ENCODE results near the gene PPFIA4.

PPFIA4 gene

DNA sequence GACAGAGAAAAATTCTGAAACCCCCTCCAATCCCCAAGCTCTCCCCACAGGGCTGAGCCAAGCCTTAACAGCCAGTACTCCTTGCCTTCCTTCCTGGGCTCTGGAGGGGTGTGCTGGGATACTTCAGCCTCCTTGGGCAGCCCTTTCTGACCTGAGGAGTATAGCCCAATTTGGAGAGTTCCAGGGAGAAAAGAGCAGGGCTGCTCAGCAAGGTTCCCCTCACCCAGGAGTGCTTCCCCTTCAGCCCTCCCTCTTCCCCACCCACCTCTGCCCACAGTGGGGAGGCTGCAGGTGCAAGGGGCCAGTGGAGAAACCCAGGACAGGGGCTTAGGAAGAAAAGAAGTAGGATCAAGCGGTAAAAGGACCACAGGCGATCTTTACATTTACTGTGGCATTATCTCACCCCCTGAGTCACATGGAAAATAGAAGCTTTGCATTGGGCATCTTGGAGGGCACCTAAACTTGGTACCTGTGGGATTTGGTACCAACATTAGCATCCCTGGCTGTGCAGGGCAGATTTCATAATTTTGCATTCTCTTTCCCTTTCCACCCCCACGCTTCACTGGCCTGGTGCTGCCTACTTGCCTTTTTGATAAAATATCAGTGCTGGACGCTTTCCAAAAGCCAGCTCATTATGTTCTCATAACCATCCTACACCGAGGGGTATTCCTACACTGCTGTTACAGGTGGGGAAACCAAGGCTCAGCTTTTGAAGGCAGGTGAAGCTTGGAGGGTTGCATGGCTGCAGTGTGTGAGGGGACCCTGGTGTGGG, 98.4 kb downstream of the PPFIA4 start:
- TF ChIP-seq, protein P1, sequence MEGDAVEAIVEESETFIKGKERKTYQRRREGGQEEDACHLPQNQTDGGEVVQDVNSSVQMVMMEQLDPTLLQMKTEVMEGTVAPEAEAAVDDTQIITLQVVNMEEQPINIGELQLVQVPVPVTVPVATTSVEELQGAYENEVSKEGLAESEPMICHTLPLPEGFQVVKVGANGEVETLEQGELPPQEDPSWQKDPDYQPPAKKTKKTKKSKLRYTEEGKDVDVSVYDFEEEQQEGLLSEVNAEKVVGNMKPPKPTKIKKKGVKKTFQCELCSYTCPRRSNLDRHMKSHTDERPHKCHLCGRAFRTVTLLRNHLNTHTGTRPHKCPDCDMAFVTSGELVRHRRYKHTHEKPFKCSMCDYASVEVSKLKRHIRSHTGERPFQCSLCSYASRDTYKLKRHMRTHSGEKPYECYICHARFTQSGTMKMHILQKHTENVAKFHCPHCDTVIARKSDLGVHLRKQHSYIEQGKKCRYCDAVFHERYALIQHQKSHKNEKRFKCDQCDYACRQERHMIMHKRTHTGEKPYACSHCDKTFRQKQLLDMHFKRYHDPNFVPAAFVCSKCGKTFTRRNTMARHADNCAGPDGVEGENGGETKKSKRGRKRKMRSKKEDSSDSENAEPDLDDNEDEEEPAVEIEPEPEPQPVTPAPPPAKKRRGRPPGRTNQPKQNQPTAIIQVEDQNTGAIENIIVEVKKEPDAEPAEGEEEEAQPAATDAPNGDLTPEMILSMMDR (IDR thresholded peaks at IDR 0.05), result no peak
- Histone ChIP-seq H3K4me3 (no peak overlapping the region), H3K27ac (no peak overlapping the region)
- peak; percentile 40 for DNase-seq (ENCODE audit: low spot score)

DNA sequence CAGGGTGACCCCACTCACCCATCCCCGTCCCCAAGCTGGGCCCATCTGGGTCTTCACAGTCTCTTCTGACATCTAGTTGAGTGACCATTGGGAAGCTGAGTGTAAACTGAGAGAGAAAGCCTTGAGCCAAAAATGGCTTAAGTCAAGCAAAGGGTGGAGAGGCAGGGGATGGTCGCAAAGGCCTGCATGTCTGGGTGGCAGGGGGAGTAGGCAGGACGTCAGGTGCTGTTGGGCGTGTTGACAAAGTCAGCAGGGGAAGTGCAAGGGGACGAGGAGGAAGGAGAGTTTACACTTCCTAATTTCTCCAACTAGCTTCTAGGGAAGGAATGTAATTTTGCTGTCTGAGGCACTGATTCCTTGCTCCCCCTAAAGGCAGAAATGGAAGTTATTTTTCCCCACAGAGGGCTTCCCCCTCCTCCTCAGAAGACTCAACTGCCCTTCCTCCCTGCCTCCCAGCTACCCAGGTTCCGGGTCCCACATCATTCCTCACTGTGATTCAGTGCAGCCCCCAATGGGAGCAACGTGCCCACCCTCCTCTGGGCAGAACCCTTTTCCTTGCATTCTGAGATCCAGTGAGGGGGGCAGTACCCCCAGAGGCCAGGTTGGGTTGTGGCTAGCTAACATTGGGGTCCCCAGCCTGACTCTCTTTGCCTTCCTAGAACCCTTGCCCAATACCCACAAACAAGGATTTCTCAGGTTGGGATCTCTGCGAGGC, 100.0 kb downstream of the PPFIA4 start:
- TF ChIP-seq, protein P1 (IDR thresholded peaks at IDR 0.05), result peak; percentile 20
- Histone ChIP-seq H3K4me3 (peak overlapping the region; percentile 64), H3K27ac (no peak overlapping the region)
- peak; percentile 57 for DNase-seq (ENCODE audit: low spot score)

DNA sequence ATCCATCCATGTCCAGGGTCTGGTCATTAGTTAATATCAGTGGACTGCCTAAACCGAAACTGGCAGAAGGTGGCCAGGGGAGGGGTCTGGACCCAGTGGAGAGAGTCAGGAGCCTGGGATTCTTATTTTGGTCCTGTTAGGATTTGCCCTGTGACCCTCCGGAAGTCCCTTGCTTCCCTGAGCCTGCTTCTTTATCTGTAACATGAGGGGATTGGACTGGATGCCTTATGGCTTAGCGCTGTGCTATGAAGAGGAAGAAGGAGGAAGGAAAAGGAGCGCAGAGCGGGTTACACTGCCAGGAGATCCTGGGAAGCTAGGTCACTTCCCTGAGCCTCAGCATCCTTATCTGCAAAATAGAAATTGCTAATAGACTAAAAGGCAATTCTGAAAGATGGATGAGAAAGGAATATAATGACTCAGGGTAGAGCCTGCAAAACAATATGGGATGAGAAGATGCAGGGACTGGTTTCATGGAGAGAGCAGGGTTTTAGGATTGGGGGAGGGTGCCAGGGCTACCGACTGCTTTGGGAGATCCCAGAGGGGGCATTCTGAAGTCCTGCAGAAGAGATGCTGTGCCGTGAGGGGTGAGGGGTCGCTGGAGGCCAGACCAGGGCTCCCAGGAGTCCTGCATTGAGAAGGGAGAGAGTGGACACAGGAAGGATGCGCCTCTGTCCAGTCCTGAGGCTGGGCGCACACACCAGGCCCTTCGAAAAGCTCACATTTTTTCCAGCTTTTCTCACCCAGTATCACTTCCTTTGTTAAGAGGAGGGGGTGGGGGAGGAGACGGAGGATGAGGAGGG, 100.8 kb downstream of the PPFIA4 start:
- no peak overlapping the region for H3K27ac ChIP-seq
- peak; percentile 43 for DNase-seq (ENCODE audit: low spot score)
- TF ChIP-seq, protein P1 (IDR thresholded peaks at IDR 0.05), result no peak
- H3K4me3 ChIP-seq, result peak overlapping the region; percentile 64

DNA sequence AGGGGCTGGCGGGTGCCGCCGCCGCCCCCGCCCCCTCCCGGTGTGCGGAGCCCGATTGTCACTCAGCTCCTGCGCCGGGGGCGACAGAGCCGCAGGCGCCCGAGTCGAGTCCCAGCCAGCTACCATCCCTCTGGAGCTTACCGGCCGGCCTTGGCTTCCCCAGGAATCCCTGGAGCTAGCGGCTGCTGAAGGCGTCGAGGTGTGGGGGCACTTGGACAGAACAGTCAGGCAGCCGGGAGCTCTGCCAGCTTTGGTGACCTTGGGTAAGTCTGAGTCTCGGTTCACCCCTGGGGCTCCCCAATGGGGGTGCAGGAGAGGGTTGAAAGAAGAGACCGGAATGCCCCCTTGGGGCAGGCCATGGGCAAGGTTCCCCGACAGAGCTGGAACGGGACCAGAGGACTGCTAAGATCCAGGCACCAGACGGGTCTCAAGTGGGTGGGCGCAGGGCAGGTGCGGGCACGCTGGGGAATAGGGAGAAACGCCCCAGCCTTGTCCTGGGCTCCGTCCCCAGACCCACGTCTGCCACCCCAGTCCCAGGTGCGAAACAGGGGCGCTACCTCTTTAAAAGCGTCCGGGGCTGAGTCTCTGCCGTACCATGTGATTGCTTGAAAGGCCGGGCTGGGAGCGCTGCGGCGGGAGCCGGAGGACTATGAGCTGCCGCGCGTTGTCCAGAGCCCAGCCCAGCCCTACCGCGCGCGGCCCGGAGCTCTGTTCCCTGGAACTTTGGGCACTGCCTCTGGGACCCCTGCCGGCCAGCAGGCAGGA, 101.6 kb downstream of the PPFIA4 start, which contains the start of gene ADORA1:
Gene ADORA1 (plus strand): TSS at position 61 of the 765 bp plus-strand sequence. CDS start 1,116 bp downstream, outside the sequence.
- TF ChIP-seq, protein P1 (IDR thresholded peaks at IDR 0.05), result no peak
- Histone ChIP-seq H3K4me3 (peak within 1 kb of the TSS; percentile 64), H3K27ac (peak within 1 kb of the TSS in 1 of 2 donors; percentile 33)
- DNase-seq (ENCODE audit: low spot score), result peak; percentile 76

DNA sequence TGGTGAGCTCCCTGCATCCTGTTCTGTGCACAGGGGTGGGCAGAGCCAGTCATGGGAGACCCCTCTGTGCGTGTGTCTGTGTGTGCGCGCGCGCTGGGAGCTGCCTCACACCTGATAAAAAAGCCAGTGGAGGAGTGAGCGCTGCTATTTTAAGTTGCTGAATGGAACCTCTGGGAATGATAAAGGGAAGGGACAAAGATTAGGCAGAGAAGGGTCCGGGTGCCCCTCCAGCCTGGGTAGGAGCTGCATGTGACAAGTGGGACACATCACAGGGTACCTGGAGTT, 102.1 kb downstream of the PPFIA4 start:
- H3K27ac ChIP-seq, result peak overlapping the region in 1 of 2 donors; percentile 33
- peak overlapping the region; percentile 64 for H3K4me3 ChIP-seq
- TF ChIP-seq, protein P1 (IDR thresholded peaks at IDR 0.05), result no peak
- no peak for DNase-seq (ENCODE audit: low spot score)
